PC-3 (cell line): Measurements from ENCODE around the gene OBP2A. TPM values are rescaled to one million over a fixed set of nuclear protein-coding genes. Genes with fewer than 3 reads are reported as not detected.

Experiments used
- ATAC-seq: fragments of 200-7000 bp; cut with Tn5 transposase; 2 replicates; pipeline ENCODE4 v1.9.1; 2020; ENCODE audit warnings: mild to moderate bottlenecking, moderate library complexity
- BruUV-seq: library from RNA; stranded (reverse); fragments of 400-500 nt; replicated peaks from 2 replicates; lab custom pipeline; 2021; lab: Mats Ljungman, UMichigan
- CTCF ChIA-PET: fragments of 300-600 bp; sonication (Branson Sonifier 250); formaldehyde crosslinking; loops from one replicate; lab custom pipeline; 2022; ENCODE audit warnings: antibody characterized with exemption; lab: Charles Lee
- POLR2A ChIA-PET: fragments of 300-600 bp; sonication (Branson Sonifier 250); formaldehyde crosslinking; loops from one replicate; lab custom pipeline; 2022; ENCODE audit warnings: antibody characterized with exemption; ENCODE audit not compliant: unreplicated experiment; lab: Charles Lee
- DNase-seq: peaks from one replicate; pipeline ENCODE4 v3.0.0-alpha.2; 2015
- H2AFZ ChIP-seq: fragments of 300-600 bp; sonication (generic); 2 replicates; pipeline ENCODE4 v1.6.0; 2016; ENCODE audit warnings: antibody characterized with exemption, low read length
- H3F3A ChIP-seq: fragments of 300-600 bp; sonication (generic); one replicate; pipeline ENCODE4 v1.6.0; 2017; ENCODE audit warnings: antibody characterized with exemption, low read length, control low read depth, mild to moderate bottlenecking; ENCODE audit not compliant: unreplicated experiment
- H3K27ac ChIP-seq: fragments of 300-600 bp; sonication (generic); 2 replicates; pipeline ENCODE4 v1.5.1; 2016; ENCODE audit warnings: mild to moderate bottlenecking, low read length
- H3K27me3 ChIP-seq: fragments of 300-600 bp; sonication (generic); 2 replicates; pipeline ENCODE4 v1.6.1; 2016; ENCODE audit warnings: low read length, mixed read lengths
- H3K36me3 ChIP-seq: fragments of 300-600 bp; sonication (generic); 2 replicates; pipeline ENCODE4 v1.6.1; 2016; ENCODE audit warnings: low read depth, mixed run types, low read length, mixed read lengths
- H3K4me1 ChIP-seq: fragments of 300-600 bp; sonication (generic); 2 replicates; pipeline ENCODE4 v1.5.1; 2016; ENCODE audit warnings: low read length; ENCODE audit not compliant: insufficient read depth
- H3K4me2 ChIP-seq: fragments of 300-600 bp; sonication (generic); 2 replicates; pipeline ENCODE4 v1.6.0; 2016; ENCODE audit warnings: low read length
- H3K4me3 ChIP-seq: fragments of 300-600 bp; sonication (generic); 2 replicates; pipeline ENCODE4 v1.5.1; 2016; ENCODE audit warnings: mild to moderate bottlenecking, low read length, mixed read lengths
- H3K79me2 ChIP-seq: fragments of 300-600 bp; sonication (generic); 2 replicates; pipeline ENCODE4 v1.6.1; 2017; ENCODE audit warnings: low read length, mixed read lengths
- H3K9ac ChIP-seq: fragments of 300-600 bp; sonication (generic); 2 replicates; pipeline ENCODE4 v1.6.0; 2016; ENCODE audit warnings: mild to moderate bottlenecking, low read length
- H3K9me2 ChIP-seq: fragments of 300-600 bp; sonication (generic); replicated peaks from 2 replicates; pipeline ENCODE4 v1.6.1; 2016; ENCODE audit warnings: mixed run types, low read length, mixed read lengths
- H3K9me3 ChIP-seq: fragments of 300-600 bp; sonication (generic); 2 replicates; pipeline ENCODE4 v1.6.1; 2016; ENCODE audit warnings: low read length, mixed read lengths
- H4K20me1 ChIP-seq: fragments of 300-600 bp; sonication (generic); 2 replicates; pipeline ENCODE4 v1.6.1; 2016; ENCODE audit warnings: low read length, mixed read lengths
- CTCF ChIP-seq: fragments of 300-600 bp; sonication (generic); conservative IDR thresholded peaks from 2 replicates; pipeline ENCODE4 v1.5.1; 2017; ENCODE audit warnings: antibody characterized with exemption, low read depth, mild to moderate bottlenecking, low read length
- EZH2 ChIP-seq: fragments of 300-600 bp; sonication (generic); IDR thresholded peaks from one replicate; pipeline ENCODE4 v1.6.1; 2017; ENCODE audit warnings: antibody characterized with exemption, mild to moderate bottlenecking, low read length; ENCODE audit not compliant: unreplicated experiment
- EZH2phosphoT487 ChIP-seq: fragments of 300-600 bp; sonication (generic); IDR thresholded peaks from 2 replicates; pipeline ENCODE4 v1.6.1; 2018; ENCODE audit warnings: mild to moderate bottlenecking, antibody characterized with exemption, low read length, borderline replicate concordance
- intact Hi-C: fragments of 100-400 bp; cut with micrococcal nuclease; formaldehyde crosslinking; loops from 2 replicates; pipeline ENCODE4 v1.9.0; 2023
- total RNA-seq: library from RNA; depleted of rRNA; stranded (reverse); fragments of >200 nt; gene quantifications from 2 replicates; pipeline ENCODE4 v1.2.3, GENCODE V29; 2014; rRNA removed

OBP2A gene
- total RNA-seq, 1 experiment from 2014 or later = not detected

GRCh38 chr9:135596211-135596610 is 50.3 kb downstream of the OBP2A start:
- ATAC-seq = no peak
- H3K79me2 ChIP-seq = no peaks in the 10 kb centered on the region
- no TSS peak for BruUV-seq
- no peak overlapping the region for H2AFZ ChIP-seq
- no peaks in the 10 kb centered on the region for H3K4me1 ChIP-seq
- no peaks in the 10 kb centered on the region for H3F3A ChIP-seq
- DNase-seq = no peak
- intact Hi-C loops = no loop called here
- H3K9me3 ChIP-seq = no peaks in the 10 kb centered on the region
- no peak overlapping the region for H3K9ac ChIP-seq
- CTCF ChIA-PET = no interaction called here
- POLR2A ChIA-PET = no interaction called here
- no peaks in the 10 kb centered on the region for H3K36me3 ChIP-seq
- no peak overlapping the region for H3K4me3 ChIP-seq
- H4K20me1 ChIP-seq = no peaks in the 10 kb centered on the region
- H3K27ac ChIP-seq = no peak overlapping the region
- no peak overlapping the region for H3K4me2 ChIP-seq
- peaks cover 28% of the 10 kb centered on the region for H3K27me3 ChIP-seq
- TF ChIP-seq EZH2 (no peak), CTCF (no peak), EZH2phosphoT487 (no peak)
- no peaks in the 10 kb centered on the region for H3K9me2 ChIP-seq

Other genes starting within 250 kb of the OBP2A start
- gene PPP1R26, start 66.3 kb upstream of the OBP2A start, total RNA-seq = 22.6 and 30.6 TPM in 2 replicates
- gene MRPS2, start 45.4 kb upstream of the OBP2A start, total RNA-seq = 62.4 and 73.4 TPM in 2 replicates
- not detected in 2 replicates for gene LCN1, start 24.7 kb upstream of the OBP2A start, total RNA-seq
- gene PAEP, start 15.6 kb downstream of the OBP2A start, total RNA-seq = not detected in 2 replicates
- not detected in 2 replicates for gene GLT6D1, start 93.4 kb downstream of the OBP2A start, total RNA-seq
- gene LCN9, start 117.2 kb downstream of the OBP2A start, total RNA-seq = not detected in 2 replicates
- not detected in 2 replicates for gene SOHLH1, start 153.4 kb downstream of the OBP2A start, total RNA-seq
- not detected in 2 replicates for gene KCNT1, start 156.1 kb downstream of the OBP2A start, total RNA-seq